ENCODE results near the gene RSRC1.

DNA sequence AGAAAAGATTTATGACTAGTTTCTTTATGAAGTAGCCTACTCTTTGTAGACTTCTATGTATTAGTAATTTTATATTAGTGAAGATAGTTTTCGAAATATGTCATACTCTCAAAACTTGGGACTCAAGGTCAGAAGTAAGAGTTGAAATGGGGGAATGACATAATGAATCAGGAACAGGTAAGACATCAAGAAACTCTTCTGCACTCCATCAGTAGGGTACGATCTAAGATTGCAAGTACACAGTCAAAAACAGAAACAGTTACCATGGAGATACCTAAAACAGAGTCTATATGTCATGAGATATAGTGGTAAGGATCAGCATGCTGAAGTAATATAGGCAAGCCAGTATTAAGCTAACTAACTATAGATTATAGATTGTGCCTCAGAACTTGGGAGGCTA is 274.1 kb downstream of the RSRC1 start:
- no peak for TF ChIP-seq EZH2phosphoT487 (IDR thresholded peaks at IDR 0.05; ENCODE audit: borderline replicate concordance, low read length)
- TF ChIP-seq, protein P1, sequence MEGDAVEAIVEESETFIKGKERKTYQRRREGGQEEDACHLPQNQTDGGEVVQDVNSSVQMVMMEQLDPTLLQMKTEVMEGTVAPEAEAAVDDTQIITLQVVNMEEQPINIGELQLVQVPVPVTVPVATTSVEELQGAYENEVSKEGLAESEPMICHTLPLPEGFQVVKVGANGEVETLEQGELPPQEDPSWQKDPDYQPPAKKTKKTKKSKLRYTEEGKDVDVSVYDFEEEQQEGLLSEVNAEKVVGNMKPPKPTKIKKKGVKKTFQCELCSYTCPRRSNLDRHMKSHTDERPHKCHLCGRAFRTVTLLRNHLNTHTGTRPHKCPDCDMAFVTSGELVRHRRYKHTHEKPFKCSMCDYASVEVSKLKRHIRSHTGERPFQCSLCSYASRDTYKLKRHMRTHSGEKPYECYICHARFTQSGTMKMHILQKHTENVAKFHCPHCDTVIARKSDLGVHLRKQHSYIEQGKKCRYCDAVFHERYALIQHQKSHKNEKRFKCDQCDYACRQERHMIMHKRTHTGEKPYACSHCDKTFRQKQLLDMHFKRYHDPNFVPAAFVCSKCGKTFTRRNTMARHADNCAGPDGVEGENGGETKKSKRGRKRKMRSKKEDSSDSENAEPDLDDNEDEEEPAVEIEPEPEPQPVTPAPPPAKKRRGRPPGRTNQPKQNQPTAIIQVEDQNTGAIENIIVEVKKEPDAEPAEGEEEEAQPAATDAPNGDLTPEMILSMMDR (IDR thresholded peaks at IDR 0.05; ENCODE audit: low read depth, low read length, poor library complexity, severe bottlenecking) = no peak

All from DOHH2 (cell line).